AG08395 (cell line): Measurements from ENCODE around the gene EPHA10.
"Not testable (repeated sequence)": the region's sequence is repeated elsewhere in the genome, so short reads cannot be mapped to it uniquely, and the experiment has no call there.

Source experiments
- DNase-seq: peaks from one replicate; pipeline ENCODE4 v3.0.0; 2012; ENCODE audit warnings: mixed read lengths, low spot score

Gene EPHA10

GRCh38 chr1:37771440-37771839, 6.5 kb upstream of the EPHA10 start:
- not testable (repeated sequence) for DNase-seq

- no peak for DNase-seq
Observed at GRCh38 chr1:37767488-37767887, 2.6 kb upstream of the EPHA10 start.

GRCh38 chr1:37765916-37766664, 1.2 kb upstream of the EPHA10 start:
- DNase-seq, result no peak

GRCh38 chr1:37764414-37764825, 500 bp downstream of the EPHA10 start:
- peak; percentile 68 for DNase-seq

- DNase-seq, result no peak
Observed at GRCh38 chr1:37763791-37764413, 1.0 kb downstream of the EPHA10 start.

- DNase-seq, result no peak
Observed at GRCh38 chr1:37762516-37762915, 2.4 kb downstream of the EPHA10 start.

GRCh38 chr1:37761416-37762095, 3.4 kb downstream of the EPHA10 start:
- DNase-seq, result no peak

- DNase-seq, result no peak
Observed at GRCh38 chr1:37759451-37759850, 5.5 kb downstream of the EPHA10 start.

- no peak for DNase-seq
Observed at GRCh38 chr1:37755951-37756560, 8.9 kb downstream of the EPHA10 start.

GRCh38 chr1:37755290-37755689, 9.6 kb downstream of the EPHA10 start:
- DNase-seq, result no peak

- DNase-seq, result no peak
Observed at GRCh38 chr1:37753473-37754321, 11.2 kb downstream of the EPHA10 start.

GRCh38 chr1:37752583-37753471, 12.1 kb downstream of the EPHA10 start:
- peak; percentile 53 for DNase-seq

GRCh38 chr1:37752213-37752582, 12.7 kb downstream of the EPHA10 start:
- DNase-seq, result no peak

GRCh38 chr1:37748565-37748964, 16.4 kb downstream of the EPHA10 start:
- no peak for DNase-seq

GRCh38 chr1:37746806-37747205, 18.1 kb downstream of the EPHA10 start:
- no peak for DNase-seq

- DNase-seq, result no peak
Observed at GRCh38 chr1:37741662-37742061, 23.3 kb downstream of the EPHA10 start.

GRCh38 chr1:37741130-37741529, 23.8 kb downstream of the EPHA10 start:
- DNase-seq, result no peak

- no peak for DNase-seq
Observed at GRCh38 chr1:37739222-37739621, 25.7 kb downstream of the EPHA10 start.

- not testable (repeated sequence) for DNase-seq
Observed at GRCh38 chr1:37738619-37739018, 26.3 kb downstream of the EPHA10 start.

- DNase-seq, result not testable (repeated sequence)
Observed at GRCh38 chr1:37737975-37738374, 26.9 kb downstream of the EPHA10 start.
